WTC11 (cell line): ENCODE measurements around the gene DNAH9. TPM values are rescaled to one million over a fixed set of nuclear protein-coding genes. Genes with fewer than 3 reads are reported as not detected.

Experiments
- ATAC-seq: fragments of 200-7000 bp; cut with Tn5 transposase; 2 replicates; pipeline ENCODE4 v1.10.0; 2021; ENCODE audit warnings: mild to moderate bottlenecking, moderate library complexity
- CTCF ChIA-PET: fragments of 300-600 bp; sonication (Branson Sonifier 250); formaldehyde crosslinking; loops from one replicate; lab custom pipeline; 2021; ENCODE audit warnings: antibody characterized with exemption; lab: Charles Lee
- POLR2A ChIA-PET: fragments of 350-600 bp; sonication (Branson Sonifier 250); formaldehyde crosslinking; loops from one replicate; lab custom pipeline; 2021; ENCODE audit warnings: antibody characterized with exemption; lab: Charles Lee
- DNase-seq: peaks from one replicate; pipeline ENCODE4 v3.0.0; 2021; ENCODE audit warnings: low spot score
- H3K27ac Mint-ChIP-seq: 2 replicates; pipeline ENCODE4 v1.8.0; 2021; ENCODE audit warnings: mixed read lengths
- H3K27me3 Mint-ChIP-seq: 2 replicates; pipeline ENCODE4 v1.8.0; 2021; ENCODE audit warnings: low read depth, mild to moderate bottlenecking, moderate library complexity, mixed read lengths
- H3K36me3 Mint-ChIP-seq: 2 replicates; pipeline ENCODE4 v1.8.0; 2021; ENCODE audit warnings: mixed read lengths
- H3K4me1 Mint-ChIP-seq: 2 replicates; pipeline ENCODE4 v1.8.0; 2022; ENCODE audit warnings: mixed read lengths
- H3K4me3 Mint-ChIP-seq: 2 replicates; pipeline ENCODE4 v1.8.0; 2021; ENCODE audit warnings: mild to moderate bottlenecking, moderate library complexity, mixed read lengths
- H3K9me3 Mint-ChIP-seq: 2 replicates; pipeline ENCODE4 v1.8.0; 2021; ENCODE audit warnings: mixed read lengths
- ATF1 ChIP-seq: sonication (generic); formaldehyde crosslinking; IDR thresholded peaks from 2 replicates; pipeline ENCODE4 v1.8.1; 2023; ENCODE audit warnings: mild to moderate bottlenecking, moderate library complexity, missing genetic modification reagents
- ATF6 ChIP-seq: sonication (generic); formaldehyde crosslinking; IDR thresholded peaks from 2 replicates; pipeline ENCODE4 v1.8.1; 2023; ENCODE audit warnings: mild to moderate bottlenecking, missing genetic modification reagents
- CREM ChIP-seq: sonication (generic); formaldehyde crosslinking; IDR thresholded peaks from 2 replicates; pipeline ENCODE4 v1.8.1; 2022; ENCODE audit warnings: mild to moderate bottlenecking, missing genetic modification reagents, moderate library complexity
- ESRRA ChIP-seq: sonication (generic); formaldehyde crosslinking; IDR thresholded peaks from 2 replicates; pipeline ENCODE4 v1.8.1; 2022; ENCODE audit warnings: mild to moderate bottlenecking, missing genetic modification reagents, borderline replicate concordance
- GTF2I ChIP-seq: fragments of 250-450 bp; sonication (Bioruptor Pico); conservative IDR thresholded peaks from 2 replicates; pipeline ENCODE4 v1.4.0; 2021; ENCODE audit warnings: mild to moderate bottlenecking
- HMGA2 ChIP-seq: fragments of 250-450 bp; sonication (Bioruptor Pico); IDR thresholded peaks from 2 replicates; pipeline ENCODE4 v1.4.0; 2021; ENCODE audit warnings: mild to moderate bottlenecking, moderate library complexity
- JUN ChIP-seq: sonication (generic); formaldehyde crosslinking; IDR thresholded peaks from 2 replicates; pipeline ENCODE4 v1.8.0; 2023; ENCODE audit warnings: mild to moderate bottlenecking, missing genetic modification reagents
- NFE2L1 ChIP-seq: sonication (generic); formaldehyde crosslinking; IDR thresholded peaks from 2 replicates; pipeline ENCODE4 v1.8.1; 2023; ENCODE audit warnings: missing genetic modification reagents
- PREB ChIP-seq: sonication (generic); formaldehyde crosslinking; IDR thresholded peaks from 2 replicates; pipeline ENCODE4 v1.8.1; 2022; ENCODE audit warnings: mild to moderate bottlenecking, missing genetic modification reagents, moderate library complexity, borderline replicate concordance
- PRRX2 ChIP-seq: fragments of 250-450 bp; sonication (Bioruptor Pico); IDR thresholded peaks from 2 replicates; pipeline ENCODE4 v1.8.0; 2021; ENCODE audit warnings: mild to moderate bottlenecking
- TCF7 ChIP-seq: sonication (generic); formaldehyde crosslinking; IDR thresholded peaks from 2 replicates; pipeline ENCODE4 v1.8.0; 2022; ENCODE audit warnings: mild to moderate bottlenecking, low read depth, missing genetic modification reagents, moderate library complexity
- USF2 ChIP-seq: sonication (generic); formaldehyde crosslinking; IDR thresholded peaks from 2 replicates; pipeline ENCODE4 v1.8.1; 2023; ENCODE audit warnings: mild to moderate bottlenecking, missing genetic modification reagents, moderate library complexity
- ZNF317 ChIP-seq: sonication (generic); formaldehyde crosslinking; IDR thresholded peaks from 2 replicates; pipeline ENCODE4 v1.8.1; 2023; ENCODE audit warnings: low read depth, mild to moderate bottlenecking, moderate library complexity, missing genetic modification reagents, borderline replicate concordance
- ZNF396 ChIP-seq: fragments of 250-450 bp; sonication (Bioruptor Pico); IDR thresholded peaks from 2 replicates; pipeline ENCODE4 v1.8.0; 2021; ENCODE audit warnings: mild to moderate bottlenecking, moderate library complexity, borderline replicate concordance
- ZNF512 ChIP-seq: sonication (generic); formaldehyde crosslinking; IDR thresholded peaks from 2 replicates; pipeline ENCODE4 v1.8.1; 2022; ENCODE audit warnings: missing genetic modification reagents, borderline replicate concordance
- total RNA-seq: library from RNA; stranded (reverse); gene quantifications from 3 replicates; pipeline ENCODE4 v1.2.3, GENCODE V29; 2021
- TF ChIP-seq, protein P1 (sequence below): sonication (generic); formaldehyde crosslinking; IDR thresholded peaks from 2 replicates; pipeline ENCODE4 v1.8.1; 2023; ENCODE audit warnings: mild to moderate bottlenecking, missing genetic modification reagents, moderate library complexity
- TF ChIP-seq, protein P2 (sequence below): sonication (generic); formaldehyde crosslinking; IDR thresholded peaks from 2 replicates; pipeline ENCODE4 v1.8.0; 2023; ENCODE audit warnings: mild to moderate bottlenecking, missing genetic modification reagents
- TF ChIP-seq, protein P3 (sequence below): sonication (generic); formaldehyde crosslinking; IDR thresholded peaks from 2 replicates; pipeline ENCODE4 v1.8.0; 2022; ENCODE audit warnings: mild to moderate bottlenecking, missing genetic modification reagents
- TF ChIP-seq, protein P4 (sequence below): sonication (generic); formaldehyde crosslinking; IDR thresholded peaks from 2 replicates; pipeline ENCODE4 v1.8.1; 2023; ENCODE audit warnings: mild to moderate bottlenecking, moderate library complexity, missing genetic modification reagents
- TF ChIP-seq, protein P5 (sequence below): sonication (generic); formaldehyde crosslinking; IDR thresholded peaks from 2 replicates; pipeline ENCODE4 v1.8.0; 2023; ENCODE audit warnings: missing genetic modification reagents

Gene DNAH9
- total RNA-seq, 1 experiment from 2014 or later: 0.31 TPM

DNA sequence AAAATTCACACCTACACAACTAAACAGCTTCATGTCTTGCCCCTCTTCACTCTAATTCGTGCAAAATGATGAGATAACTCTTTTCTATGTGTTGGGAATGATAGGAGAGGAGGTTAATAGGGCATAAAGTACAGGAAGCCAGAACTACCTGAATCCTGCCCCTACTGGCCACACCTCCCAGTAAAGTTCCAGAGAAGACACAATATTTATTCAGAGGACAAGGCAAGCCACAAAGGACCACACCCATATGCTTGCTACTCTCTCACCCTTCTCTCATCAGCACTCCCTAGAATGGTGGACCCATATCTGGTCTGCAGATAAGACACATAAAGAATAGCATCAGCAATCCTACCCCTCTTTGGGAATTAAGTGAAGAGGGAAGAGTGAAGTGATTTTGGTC is 324.4 kb downstream of the DNAH9 start (continued):
- no peak for TF ChIP-seq ZNF317 (CRISPR knock-in tag)
- no peak for TF ChIP-seq NFE2L1 (CRISPR knock-in tag)
- TF ChIP-seq, protein P1, sequence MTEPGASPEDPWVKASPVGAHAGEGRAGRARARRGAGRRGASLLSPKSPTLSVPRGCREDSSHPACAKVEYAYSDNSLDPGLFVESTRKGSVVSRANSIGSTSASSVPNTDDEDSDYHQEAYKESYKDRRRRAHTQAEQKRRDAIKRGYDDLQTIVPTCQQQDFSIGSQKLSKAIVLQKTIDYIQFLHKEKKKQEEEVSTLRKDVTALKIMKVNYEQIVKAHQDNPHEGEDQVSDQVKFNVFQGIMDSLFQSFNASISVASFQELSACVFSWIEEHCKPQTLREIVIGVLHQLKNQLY (CRISPR knock-in tag): no peak
- no peak for TF ChIP-seq TCF7 (CRISPR knock-in tag)
- no peak for TF ChIP-seq CREM (CRISPR knock-in tag)
- no peak for TF ChIP-seq ATF6 (CRISPR knock-in tag)
- no peak for TF ChIP-seq GTF2I (CRISPR knock-in tag)
- TF ChIP-seq ZNF512 (CRISPR knock-in tag): no peak
- TF ChIP-seq, protein P2, sequence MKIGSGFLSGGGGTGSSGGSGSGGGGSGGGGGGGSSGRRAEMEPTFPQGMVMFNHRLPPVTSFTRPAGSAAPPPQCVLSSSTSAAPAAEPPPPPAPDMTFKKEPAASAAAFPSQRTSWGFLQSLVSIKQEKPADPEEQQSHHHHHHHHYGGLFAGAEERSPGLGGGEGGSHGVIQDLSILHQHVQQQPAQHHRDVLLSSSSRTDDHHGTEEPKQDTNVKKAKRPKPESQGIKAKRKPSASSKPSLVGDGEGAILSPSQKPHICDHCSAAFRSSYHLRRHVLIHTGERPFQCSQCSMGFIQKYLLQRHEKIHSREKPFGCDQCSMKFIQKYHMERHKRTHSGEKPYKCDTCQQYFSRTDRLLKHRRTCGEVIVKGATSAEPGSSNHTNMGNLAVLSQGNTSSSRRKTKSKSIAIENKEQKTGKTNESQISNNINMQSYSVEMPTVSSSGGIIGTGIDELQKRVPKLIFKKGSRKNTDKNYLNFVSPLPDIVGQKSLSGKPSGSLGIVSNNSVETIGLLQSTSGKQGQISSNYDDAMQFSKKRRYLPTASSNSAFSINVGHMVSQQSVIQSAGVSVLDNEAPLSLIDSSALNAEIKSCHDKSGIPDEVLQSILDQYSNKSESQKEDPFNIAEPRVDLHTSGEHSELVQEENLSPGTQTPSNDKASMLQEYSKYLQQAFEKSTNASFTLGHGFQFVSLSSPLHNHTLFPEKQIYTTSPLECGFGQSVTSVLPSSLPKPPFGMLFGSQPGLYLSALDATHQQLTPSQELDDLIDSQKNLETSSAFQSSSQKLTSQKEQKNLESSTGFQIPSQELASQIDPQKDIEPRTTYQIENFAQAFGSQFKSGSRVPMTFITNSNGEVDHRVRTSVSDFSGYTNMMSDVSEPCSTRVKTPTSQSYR (CRISPR knock-in tag): no peak
- no peak for TF ChIP-seq ESRRA (CRISPR knock-in tag)

- Mint-ChIP-seq H3K36me3 (peaks cover 9% of the 10 kb centered on the region), H3K4me3 (no peak overlapping the region), H3K27me3 (no peaks in the 10 kb centered on the region), H3K9me3 (peaks cover 33% of the 10 kb centered on the region), H3K27ac (no peak overlapping the region), H3K4me1 (peaks cover 15% of the 10 kb centered on the region)
- ChIA-PET CTCF (interaction anchor here (1.5 to 3.2 kb wide), 2 partner anchors 12 to 280 kb away, joined by 4 to 8 read pairs; no protein-coding TSS in a partner anchor), POLR2A (no interaction called here)
- TF ChIP-seq ZNF396 (CRISPR knock-in tag): no peak
- TF ChIP-seq JUN (CRISPR knock-in tag): no peak
- TF ChIP-seq PRRX2: no peak
- ATAC-seq (no peak), DNase-seq (no peak)
Observed at GRCh38 chr17:11924076-11924475, 325.8 kb downstream of the DNAH9 start.

DNA sequence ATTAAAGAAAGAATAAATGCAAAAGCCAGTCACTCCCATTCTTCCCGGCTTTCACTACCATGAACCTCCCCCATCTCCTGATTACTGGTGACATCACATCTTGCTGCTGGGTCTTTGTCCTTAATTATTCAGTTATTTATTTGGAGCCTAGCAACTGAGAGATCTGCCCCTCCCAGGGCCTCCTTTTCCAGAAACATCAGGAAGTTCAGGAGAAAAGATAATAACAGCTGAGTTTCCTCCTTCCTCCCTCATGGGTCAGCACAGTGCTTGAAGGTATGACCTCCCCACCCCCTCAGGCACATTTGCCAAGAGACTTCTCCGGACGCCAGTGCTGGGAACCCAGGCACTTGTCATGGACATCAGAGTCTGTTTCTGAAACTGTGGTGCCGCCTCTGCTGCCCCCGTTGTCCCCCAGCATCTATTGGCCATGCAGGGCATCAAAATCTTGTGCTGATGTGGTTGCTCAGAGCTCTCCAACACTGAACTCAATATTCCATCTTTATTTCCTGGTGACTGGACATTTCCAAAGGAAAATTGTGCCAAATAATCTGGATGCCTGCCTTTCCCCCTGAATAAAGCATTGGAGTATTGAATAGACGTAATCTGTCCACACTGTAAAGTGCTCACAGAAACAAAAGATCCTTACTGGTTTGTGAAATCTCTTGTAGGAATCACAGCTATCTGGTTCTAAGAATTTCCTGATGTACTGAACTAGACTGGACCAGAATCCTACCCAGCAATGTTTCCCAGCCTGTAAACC is 327.2 kb downstream of the DNAH9 start:
- ChIA-PET POLR2A (interaction anchor here (0.6 kb wide), 1 partner anchor 169 kb away, joined by 5 read pairs; no protein-coding TSS in a partner anchor), CTCF (interaction anchor here (0.8 to 3.2 kb wide), 4 partner anchors 11 to 281 kb away, joined by 3 to 8 read pairs (median 4); partner anchors contain the start of gene ZNF18)
- Mint-ChIP-seq H3K27ac (no peak overlapping the region), H3K36me3 (peaks cover 6% of the 10 kb centered on the region; the same call in 1 of the 2 replicates), H3K27me3 (no peaks in the 10 kb centered on the region), H3K4me3 (no peak overlapping the region), H3K4me1 (peaks cover 18% of the 10 kb centered on the region), H3K9me3 (peaks cover 29% of the 10 kb centered on the region)
- ATAC-seq: no peak
- DNase-seq: no peak
- TF ChIP-seq, protein P3, sequence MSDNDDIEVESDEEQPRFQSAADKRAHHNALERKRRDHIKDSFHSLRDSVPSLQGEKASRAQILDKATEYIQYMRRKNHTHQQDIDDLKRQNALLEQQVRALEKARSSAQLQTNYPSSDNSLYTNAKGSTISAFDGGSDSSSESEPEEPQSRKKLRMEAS: no peak
- TF ChIP-seq, protein P4, sequence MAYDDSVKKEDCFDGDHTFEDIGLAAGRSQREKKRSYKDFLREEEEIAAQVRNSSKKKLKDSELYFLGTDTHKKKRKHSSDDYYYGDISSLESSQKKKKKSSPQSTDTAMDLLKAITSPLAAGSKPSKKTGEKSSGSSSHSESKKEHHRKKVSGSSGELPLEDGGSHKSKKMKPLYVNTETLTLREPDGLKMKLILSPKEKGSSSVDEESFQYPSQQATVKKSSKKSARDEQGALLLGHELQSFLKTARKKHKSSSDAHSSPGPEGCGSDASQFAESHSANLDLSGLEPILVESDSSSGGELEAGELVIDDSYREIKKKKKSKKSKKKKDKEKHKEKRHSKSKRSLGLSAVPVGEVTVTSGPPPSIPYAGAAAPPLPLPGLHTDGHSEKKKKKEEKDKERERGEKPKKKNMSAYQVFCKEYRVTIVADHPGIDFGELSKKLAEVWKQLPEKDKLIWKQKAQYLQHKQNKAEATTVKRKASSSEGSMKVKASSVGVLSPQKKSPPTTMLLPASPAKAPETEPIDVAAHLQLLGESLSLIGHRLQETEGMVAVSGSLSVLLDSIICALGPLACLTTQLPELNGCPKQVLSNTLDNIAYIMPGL: no peak
- TF ChIP-seq HMGA2 (CRISPR knock-in tag) (no peak), USF2 (no peak), PREB (CRISPR knock-in tag) (no peak), ATF1 (CRISPR knock-in tag) (no peak)
- TF ChIP-seq, protein P5, sequence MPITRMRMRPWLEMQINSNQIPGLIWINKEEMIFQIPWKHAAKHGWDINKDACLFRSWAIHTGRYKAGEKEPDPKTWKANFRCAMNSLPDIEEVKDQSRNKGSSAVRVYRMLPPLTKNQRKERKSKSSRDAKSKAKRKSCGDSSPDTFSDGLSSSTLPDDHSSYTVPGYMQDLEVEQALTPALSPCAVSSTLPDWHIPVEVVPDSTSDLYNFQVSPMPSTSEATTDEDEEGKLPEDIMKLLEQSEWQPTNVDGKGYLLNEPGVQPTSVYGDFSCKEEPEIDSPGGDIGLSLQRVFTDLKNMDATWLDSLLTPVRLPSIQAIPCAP: no peak
